Tibial nerve (tissue), 4 donors: ENCODE data around the gene PRRG2.

Experiments
- CTCF ChIP-seq, 5 experiments: fragments of 200-600 bp in 3 of 5; fragments of 450-650 bp in 2 of 5; sonication (generic) in 3 of 5; IDR thresholded peaks; one replicate each; pipeline ENCODE4 v1.5.1; 2016 to 2019; ENCODE audit warnings: antibody characterized with exemption in 5 of 5, mild to moderate bottlenecking in 3 of 5, moderate library complexity in 2 of 5
- EP300 ChIP-seq, 2 donors: sonication (generic); formaldehyde crosslinking; IDR thresholded peaks; one replicate each; pipeline ENCODE4 v1.6.1; 2017; ENCODE audit warnings: antibody characterized with exemption in 2 of 2, mild to moderate bottlenecking in 1 of 2
- POLR2A ChIP-seq, 2 donors: fragments of 450-650 bp; IDR thresholded peaks; one replicate each; pipeline ENCODE4 v1.6.1; 2017; ENCODE audit warnings: antibody characterized with exemption in 2 of 2, mild to moderate bottlenecking in 2 of 2, moderate library complexity in 2 of 2

- TF ChIP-seq CTCF (IDR thresholded peaks at IDR 0.05) (no peak), POLR2A (IDR thresholded peaks at IDR 0.05) (no peak), EP300 (IDR thresholded peaks at IDR 0.05) (no peak)
Measured at GRCh38 chr19:49624967-49625910, 44.1 kb downstream of the PRRG2 start.
